Measurements from ENCODE around the gene DIP2C.
"Not testable (repeated sequence)": the region's sequence is repeated elsewhere in the genome, so short reads cannot be mapped to it uniquely, and the experiment has no call there.

The DIP2C gene

GRCh38 chr10:373015-373414 lies 316.5 kb downstream of the DIP2C start:
- DNase-seq (ENCODE audit: low read depth): no peak

DNA sequence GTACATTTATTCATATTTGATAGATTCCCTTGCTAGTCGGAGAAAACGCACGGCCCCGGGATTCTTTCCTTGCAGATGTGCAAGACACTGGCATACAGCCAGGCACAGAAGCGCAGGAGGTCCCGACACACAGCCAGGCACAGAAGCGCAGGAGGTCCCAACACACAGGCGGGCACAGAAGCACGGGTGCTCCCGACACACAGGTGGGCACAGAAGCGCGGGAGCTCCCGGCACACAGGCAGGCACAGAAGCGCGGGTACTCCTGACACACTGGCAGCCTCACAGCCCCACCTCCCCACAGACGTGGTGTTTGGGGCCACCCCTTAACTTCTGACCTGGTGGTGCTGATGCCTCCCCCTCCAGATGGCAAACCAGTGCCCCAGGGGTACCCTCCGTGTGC lies 316.9 kb downstream of the DIP2C start:
- no peak for DNase-seq (ENCODE audit: low read depth)

GRCh38 chr10:371515-371914 lies 318.0 kb downstream of the DIP2C start:
- DNase-seq (ENCODE audit: low read depth): no peak

GRCh38 chr10:370449-370825 lies 319.0 kb downstream of the DIP2C start:
- DNase-seq (ENCODE audit: low read depth): no peak

- DNase-seq (ENCODE audit: low read depth): no peak
Measured at GRCh38 chr10:369684-370448, 319.6 kb downstream of the DIP2C start.

- DNase-seq (ENCODE audit: low read depth): no peak
Measured at GRCh38 chr10:369221-369683, 320.2 kb downstream of the DIP2C start.

DNA sequence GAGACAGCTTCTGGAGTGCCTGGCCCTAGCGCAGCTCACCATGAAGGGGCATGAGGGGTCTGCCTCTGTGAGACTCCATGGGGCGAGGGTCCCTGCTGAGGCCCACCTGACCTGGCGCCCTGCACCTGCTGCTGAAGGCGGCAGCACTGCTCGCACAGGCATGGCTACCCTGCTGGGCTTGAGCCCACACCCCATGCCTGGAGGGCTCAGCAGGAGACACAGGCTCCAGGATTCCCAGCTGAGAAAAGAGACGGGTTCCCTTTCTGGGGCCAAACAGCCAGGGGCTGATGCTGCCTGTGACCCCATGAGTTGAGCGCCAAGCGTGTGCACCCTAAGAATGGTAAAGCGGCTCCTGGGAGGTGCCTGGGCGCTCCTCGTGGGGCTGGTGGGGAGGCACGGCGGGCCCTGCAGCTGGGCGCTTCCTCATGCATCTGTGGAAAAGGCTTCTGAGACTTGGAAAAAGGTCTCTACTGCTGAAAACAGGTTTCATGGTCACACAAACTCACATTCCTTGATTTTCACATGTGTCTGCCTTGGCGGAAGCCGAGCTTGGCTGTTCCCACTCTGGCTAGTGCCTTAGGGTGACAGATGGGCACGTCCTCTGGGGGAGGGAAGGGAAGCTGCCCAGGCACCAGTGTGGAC lies 320.8 kb downstream of the DIP2C start:
- DNase-seq (ENCODE audit: low read depth): no peak

- not testable (repeated sequence) for DNase-seq (ENCODE audit: low read depth)
Measured at GRCh38 chr10:368107-368506, 321.4 kb downstream of the DIP2C start.

DNA sequence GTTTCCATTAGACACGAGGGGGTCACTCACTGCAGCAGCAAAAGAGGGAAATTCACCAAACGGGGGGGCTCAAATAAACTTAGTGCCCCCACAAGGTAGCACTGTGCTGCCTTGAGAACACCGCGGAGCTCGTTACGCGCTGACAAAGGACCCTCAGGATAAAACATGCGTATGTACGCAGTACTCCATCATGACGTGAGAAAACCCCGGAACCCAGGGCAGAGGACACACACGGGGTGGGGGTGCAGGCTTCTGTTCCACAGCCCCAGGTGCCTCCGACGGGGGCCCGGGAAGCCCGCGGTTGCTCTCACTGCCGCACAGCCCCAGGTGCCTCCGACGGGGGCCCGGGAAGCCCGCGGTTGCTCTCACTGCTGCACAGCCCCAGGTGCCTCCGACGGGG lies 321.8 kb downstream of the DIP2C start:
- no peak for DNase-seq (ENCODE audit: low read depth)

- DNase-seq (ENCODE audit: low read depth): no peak
Measured at GRCh38 chr10:366186-366585, 323.3 kb downstream of the DIP2C start.

GRCh38 chr10:364267-364775 lies 325.1 kb downstream of the DIP2C start:
- no peak for DNase-seq (ENCODE audit: low read depth)

DNA sequence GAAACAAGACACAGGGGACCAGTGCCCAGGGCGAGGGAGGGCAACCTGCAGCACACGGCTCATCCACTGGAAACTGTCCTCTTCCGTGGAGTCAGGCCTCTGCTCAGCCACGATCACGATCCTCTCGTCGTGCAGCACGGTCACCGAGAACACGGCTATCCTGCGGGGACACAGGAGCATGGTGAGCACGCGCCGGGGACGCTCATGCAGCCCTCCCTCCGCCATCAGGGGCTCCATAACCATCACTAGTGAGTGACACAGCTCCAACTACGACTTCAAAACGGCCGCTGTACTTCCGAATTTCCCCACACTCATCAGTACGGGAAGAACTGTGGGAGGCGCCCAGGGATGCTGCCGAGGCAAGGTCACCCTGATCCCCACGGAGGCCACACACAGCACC lies 326.3 kb downstream of the DIP2C start:
- DNase-seq (ENCODE audit: low read depth): no peak

DNA sequence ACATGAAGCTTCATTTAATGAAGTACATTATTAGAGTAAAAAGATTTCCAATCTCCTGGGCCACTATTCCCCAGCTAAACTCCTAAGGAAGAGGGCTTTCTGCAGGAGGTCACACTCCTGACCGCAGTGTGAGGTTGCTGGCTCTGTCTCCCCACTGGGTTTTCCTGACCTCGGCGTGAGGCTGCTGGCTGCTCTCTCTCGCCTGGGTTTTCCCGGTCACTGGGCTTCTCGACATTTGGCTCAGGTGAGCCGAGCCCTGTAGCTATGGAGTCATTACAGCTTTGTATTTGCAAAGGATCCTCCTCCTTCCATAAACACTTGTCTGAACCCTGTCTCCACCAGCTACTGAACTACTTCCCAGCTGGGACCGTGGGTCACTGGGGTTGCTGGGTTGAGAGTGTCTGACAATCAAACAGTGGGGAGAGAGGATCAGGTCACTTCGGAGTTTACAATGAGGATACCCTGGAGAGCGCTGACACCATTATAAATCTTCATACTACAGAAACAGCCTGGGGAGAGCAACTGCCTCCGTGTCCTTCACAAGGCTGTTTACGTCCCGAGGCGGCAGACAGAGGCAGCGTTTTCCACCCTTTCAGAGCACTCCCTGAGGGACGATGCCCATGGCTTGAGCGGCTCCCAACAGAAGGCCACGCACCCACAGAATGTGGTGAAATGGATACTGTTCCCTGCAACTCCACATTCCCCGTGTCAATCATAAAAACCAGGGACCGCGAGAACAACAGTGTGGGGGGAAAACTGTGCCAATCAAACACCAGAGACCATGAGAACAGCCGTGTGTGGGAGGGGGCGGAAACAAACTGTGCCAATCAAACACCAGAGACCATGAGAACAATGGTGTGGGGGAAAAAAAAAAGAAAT lies 328.0 kb downstream of the DIP2C start:
- DNase-seq (ENCODE audit: low read depth): no peak

- no peak for DNase-seq (ENCODE audit: low read depth)
Measured at GRCh38 chr10:360653-361052, 328.8 kb downstream of the DIP2C start.

GRCh38 chr10:359762-360161 lies 329.7 kb downstream of the DIP2C start:
- no peak for DNase-seq (ENCODE audit: low read depth)

DNA sequence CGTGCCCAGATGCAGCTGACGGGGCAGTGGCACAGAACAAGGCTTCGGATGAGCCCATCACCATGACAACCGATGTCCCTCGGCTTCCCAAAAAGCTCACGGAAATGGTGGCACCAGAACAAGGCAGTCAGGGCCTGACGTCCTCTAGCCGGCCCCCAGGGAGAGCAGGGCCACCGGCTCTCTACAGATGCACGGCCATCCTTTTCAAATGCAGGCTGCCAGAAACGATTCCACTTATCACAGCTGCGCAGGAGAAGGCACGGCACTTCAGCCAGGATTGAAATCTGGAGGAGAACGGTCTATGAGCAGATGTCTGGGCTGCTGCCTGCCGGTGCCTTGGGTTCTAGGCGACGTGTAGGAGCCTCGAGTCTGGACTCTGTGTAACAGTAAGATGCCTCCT lies 330.4 kb downstream of the DIP2C start:
- DNase-seq (ENCODE audit: low read depth): no peak

- no peak for DNase-seq (ENCODE audit: low read depth)
Measured at GRCh38 chr10:357201-357950, 332.1 kb downstream of the DIP2C start.

DNA sequence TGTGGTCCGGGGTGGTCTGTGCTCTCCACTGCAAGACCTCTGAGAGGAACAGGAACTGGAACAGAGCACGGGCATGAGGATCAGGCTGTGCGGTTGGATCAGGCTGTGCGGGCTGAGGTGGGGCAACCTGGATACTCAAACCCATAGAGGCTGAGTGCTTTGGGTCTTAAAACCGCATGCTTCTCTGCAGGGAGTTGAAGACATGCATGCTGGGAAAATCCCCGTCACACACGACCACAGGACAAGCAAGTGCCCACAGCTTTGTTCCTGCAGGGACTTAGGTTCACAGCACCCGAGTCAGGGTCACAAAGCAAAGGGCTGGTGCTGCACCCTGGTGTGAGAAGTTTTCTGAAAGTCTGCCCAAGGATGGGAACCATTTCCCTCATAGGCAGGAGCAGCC lies 333.0 kb downstream of the DIP2C start:
- DNase-seq (ENCODE audit: low read depth): no peak

DNA sequence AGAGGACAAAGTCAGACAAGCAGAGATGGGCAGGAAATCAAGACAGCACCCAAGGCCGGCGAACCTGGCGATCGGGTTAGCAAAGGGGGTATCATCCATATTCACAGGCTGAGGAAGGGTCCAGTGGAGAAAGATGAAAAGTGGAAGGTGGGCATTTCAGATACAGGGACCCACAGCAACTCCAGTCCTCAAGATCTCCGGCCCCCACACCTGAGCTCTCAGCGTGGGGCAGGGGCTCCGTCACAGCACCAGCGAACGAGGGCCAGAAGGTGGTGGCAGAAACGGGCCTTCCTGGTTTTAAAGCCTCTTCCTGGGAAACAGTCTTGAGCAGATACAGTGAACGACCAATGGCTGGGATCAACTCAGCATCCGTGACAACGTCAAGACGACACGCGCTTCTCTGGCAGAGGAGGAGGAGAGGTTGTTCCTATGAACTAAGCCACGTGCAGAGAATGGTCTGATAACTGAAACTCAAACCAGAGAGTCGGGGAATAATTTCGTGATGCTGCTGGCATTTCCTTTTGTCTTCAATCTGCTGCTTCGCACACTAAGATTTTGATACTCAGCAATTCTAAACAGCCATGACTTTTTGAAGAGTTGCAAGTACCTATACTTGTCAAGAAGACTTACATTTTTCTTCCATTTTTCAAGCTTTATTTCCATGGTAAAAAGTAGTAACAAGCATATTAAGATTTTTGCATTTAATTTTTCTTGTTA lies 334.4 kb downstream of the DIP2C start:
- no peak for DNase-seq (ENCODE audit: low read depth)

DNA sequence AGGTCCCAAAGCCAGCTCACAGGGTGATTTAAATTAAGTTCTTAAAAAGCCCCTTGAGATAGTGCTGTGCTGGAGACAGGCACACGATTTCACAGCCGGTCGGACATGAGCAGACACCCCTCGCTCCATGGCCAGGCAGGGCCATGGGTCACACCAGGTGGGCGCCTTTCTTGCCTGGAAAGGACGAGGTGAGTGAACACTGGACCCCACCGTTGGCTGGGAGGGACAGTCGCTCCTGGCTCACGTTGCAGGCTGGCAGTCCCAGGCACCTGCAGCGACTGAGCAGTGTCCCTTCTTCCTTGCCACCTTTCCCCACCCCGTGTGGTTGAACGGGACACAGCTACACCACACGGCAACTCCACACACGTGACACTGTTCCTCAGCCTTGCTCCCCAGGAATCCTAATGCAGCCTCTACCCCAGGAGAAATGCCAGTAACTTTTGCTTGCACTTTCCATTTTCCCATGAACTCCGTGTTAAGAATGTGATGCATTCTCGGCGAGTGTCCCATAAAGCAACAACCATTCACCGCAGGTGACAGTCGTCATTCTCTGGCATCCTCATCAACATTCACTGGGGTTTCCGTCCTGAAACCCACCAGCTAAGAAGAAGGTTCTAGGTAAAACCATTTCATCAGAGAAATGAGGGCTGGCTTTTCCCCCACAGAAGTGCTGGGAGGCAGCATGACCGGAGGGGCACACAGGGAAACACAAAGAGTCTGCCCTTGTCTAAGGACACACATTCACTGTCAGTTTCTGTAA lies 336.8 kb downstream of the DIP2C start:
- no peak for DNase-seq (ENCODE audit: low read depth)

All from activated gamma-delta T cell treated with anti-CD3 and anti-CD28 coated beads, Interleukin-2, amount 50 U/mL, for 16 hours (primary cell).